Measurements from ENCODE around the gene MECR.
"Not testable (repeated sequence)": the region's sequence is repeated elsewhere in the genome, so short reads cannot be mapped to it uniquely, and the experiment has no call there.

Gene MECR

DNA sequence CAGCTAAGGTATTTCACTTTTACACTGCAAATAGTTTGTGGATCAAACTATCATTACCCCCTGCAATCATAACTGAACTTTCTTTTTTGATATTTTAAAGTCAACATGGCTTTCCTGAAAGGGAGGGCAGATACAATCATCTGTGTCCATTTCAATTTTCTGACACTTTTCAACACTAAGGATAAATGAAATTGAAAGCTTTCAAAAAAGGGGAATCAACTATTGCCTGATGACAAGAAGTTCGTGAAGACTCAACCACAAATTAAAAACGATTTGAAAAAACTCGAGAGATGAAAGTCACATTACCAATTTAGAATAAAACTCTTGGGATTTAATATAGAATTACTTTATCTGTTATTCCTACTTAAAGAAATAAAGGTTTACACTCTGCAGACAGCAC is 60.8 kb downstream of the MECR start:
- DNase-seq (ENCODE audit: insufficient read length, low spot score): no peak
- TF ChIP-seq POLR2A (IDR thresholded peaks at IDR 0.05; ENCODE audit: low read depth, low read length): no peak
- no peak for FAIRE-seq

- no peak for DNase-seq (ENCODE audit: insufficient read length, low spot score)
- FAIRE-seq: no peak
- TF ChIP-seq POLR2A (IDR thresholded peaks at IDR 0.05; ENCODE audit: low read depth, low read length): no peak
Measured at GRCh38 chr1:29167904-29168303, 62.8 kb downstream of the MECR start.

DNA sequence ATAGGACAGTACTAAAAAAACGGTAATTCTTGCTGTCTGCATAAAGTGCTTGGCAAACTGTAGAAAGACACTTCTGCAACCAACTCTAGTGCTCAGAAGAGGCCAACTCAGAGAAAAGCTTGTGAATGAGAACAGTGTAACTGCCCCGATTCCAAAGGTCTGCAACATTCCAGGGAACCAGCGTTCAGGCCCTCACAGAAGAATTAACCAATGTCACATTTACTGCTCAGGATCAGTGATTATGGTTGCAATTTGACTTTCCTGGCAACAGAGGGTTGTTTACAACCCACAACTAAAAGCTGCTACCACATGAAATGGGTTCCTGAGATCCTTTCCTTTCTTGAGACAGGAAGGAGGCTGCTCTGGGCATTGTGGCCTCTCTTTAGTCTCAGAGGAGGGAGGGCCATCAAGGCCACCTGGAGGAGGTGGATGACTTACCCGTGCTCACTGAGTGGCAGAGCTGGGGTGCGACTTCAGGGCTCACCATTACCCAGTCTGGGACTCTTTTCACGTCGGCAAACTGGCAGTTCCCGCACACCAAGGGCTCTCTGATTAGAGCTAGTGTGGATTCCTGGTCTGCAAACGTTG is 64.3 kb downstream of the MECR start:
- FAIRE-seq: no peak
- TF ChIP-seq POLR2A (IDR thresholded peaks at IDR 0.05; ENCODE audit: low read depth, low read length): no peak
- DNase-seq (ENCODE audit: insufficient read length, low spot score): no peak

DNA sequence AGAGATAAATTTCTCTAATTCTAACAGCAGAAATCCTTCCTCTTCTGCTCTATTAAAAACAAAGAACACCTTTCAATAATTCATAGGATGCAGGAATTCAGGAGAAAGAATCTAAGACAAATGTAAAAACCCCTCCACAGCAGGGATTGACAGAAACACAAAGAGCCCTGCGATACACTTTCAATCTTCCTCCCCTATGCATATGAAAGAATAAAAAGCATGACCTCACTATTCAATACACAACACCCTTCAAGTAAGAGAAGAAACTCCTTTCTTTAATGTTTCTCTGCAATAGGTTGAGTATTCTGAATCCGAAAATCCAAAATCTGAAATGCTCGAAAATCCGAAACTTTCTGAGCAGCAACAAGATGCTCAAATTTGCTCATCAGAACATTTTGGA is 66.1 kb downstream of the MECR start:
- TF ChIP-seq POLR2A (IDR thresholded peaks at IDR 0.05; ENCODE audit: low read depth, low read length): no peak
- DNase-seq (ENCODE audit: insufficient read length, low spot score) (no peak), FAIRE-seq (no peak)

DNA sequence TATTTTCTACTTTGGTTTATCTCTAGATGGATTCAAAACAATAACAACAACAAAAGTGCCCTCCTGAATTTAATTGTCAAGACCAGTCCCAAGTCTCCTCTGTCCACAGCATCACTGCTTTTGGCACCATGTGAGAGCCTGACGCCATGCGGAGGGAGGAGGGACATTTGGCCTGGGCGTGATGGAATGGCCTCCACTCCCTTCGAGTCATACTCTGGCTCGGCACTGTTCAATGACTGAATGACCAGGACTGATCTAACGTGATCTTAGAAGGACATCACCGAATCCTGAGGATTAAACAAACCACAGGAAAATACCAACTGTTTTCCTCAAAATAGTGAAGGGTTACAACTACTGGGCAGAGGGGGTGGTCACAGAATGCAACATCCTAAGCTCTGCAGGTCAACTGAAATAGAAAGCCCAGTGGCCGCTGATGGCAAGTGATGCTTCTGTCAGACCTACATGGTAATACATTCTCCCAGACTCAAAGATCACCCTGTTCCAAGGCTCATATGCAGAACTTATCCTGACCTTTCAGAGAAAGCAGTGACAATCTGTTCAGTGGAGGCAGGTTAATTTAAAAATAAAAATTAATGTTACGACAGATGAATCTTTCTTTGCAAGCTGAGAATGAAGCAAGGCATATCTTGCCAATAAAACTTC is 68.1 kb downstream of the MECR start:
- TF ChIP-seq POLR2A (IDR thresholded peaks at IDR 0.05; ENCODE audit: low read depth, low read length): no peak
- FAIRE-seq (no peak), DNase-seq (ENCODE audit: insufficient read length, low spot score) (no peak)

DNA sequence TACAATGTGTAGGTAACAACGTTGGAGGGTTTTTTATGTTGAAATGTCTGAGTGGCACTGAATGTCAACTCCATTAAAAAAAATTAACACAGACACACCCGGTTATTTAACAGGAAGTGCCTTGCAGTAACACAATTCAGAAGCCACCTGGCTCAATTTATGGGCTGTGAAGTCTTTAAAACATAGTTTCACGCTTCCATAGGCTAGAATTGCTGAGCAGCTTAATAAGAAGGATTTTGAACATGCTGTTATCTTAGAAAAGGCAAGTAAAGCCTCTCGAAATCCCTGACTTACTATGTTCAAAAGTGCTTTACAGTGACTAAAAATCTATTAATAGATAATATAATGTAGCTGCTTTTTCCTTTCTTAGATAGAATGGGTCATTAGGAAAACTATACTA is 68.7 kb downstream of the MECR start:
- DNase-seq (ENCODE audit: insufficient read length, low spot score): no peak
- no peak for TF ChIP-seq POLR2A (IDR thresholded peaks at IDR 0.05; ENCODE audit: low read depth, low read length)
- FAIRE-seq: no peak

GRCh38 chr1:29159773-29160172 is 71.0 kb downstream of the MECR start:
- no peak for FAIRE-seq
- DNase-seq (ENCODE audit: insufficient read length, low spot score): no peak
- no peak for TF ChIP-seq POLR2A (IDR thresholded peaks at IDR 0.05; ENCODE audit: low read depth, low read length)

- FAIRE-seq (no peak), DNase-seq (ENCODE audit: insufficient read length, low spot score) (no peak)
- TF ChIP-seq POLR2A (IDR thresholded peaks at IDR 0.05; ENCODE audit: low read depth, low read length): no peak
Measured at GRCh38 chr1:29157269-29157601, 73.5 kb downstream of the MECR start.

DNA sequence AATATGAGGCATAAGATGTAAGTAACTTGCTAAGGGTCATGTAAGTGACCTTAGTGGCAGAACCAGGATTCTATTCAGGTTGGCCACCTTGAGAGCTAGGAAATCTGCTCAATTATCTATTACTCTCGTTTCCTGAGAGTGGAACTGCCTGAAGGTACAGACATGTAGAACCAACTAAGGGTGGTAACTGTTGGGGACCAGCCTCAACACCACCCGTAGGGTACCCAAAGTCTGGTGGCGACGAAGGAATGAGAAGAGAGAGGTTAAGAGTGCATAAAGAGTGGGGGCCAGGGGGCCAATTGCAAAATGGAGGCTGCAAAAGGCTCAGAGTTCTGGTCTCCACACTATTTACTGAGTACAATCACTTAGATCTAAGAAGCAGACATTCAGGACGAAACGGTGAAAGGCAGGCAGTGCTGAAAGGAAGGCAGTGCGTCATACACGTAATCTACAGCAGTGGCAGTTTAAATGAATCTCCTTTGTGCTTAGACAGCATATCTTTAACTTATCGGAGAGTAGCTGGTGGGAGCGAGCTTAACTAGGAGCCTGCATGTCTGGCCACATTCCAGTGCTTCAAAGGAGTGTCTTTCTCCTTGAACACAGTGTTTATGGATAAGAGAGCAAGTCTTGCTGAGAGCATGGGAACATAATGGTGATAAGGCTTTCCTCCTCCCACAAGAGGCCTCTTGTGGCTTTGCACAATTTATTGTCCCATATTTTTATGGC is 74.0 kb downstream of the MECR start:
- TF ChIP-seq POLR2A (IDR thresholded peaks at IDR 0.05; ENCODE audit: low read depth, low read length): no peak
- FAIRE-seq (no peak), DNase-seq (ENCODE audit: insufficient read length, low spot score) (no peak)

DNA sequence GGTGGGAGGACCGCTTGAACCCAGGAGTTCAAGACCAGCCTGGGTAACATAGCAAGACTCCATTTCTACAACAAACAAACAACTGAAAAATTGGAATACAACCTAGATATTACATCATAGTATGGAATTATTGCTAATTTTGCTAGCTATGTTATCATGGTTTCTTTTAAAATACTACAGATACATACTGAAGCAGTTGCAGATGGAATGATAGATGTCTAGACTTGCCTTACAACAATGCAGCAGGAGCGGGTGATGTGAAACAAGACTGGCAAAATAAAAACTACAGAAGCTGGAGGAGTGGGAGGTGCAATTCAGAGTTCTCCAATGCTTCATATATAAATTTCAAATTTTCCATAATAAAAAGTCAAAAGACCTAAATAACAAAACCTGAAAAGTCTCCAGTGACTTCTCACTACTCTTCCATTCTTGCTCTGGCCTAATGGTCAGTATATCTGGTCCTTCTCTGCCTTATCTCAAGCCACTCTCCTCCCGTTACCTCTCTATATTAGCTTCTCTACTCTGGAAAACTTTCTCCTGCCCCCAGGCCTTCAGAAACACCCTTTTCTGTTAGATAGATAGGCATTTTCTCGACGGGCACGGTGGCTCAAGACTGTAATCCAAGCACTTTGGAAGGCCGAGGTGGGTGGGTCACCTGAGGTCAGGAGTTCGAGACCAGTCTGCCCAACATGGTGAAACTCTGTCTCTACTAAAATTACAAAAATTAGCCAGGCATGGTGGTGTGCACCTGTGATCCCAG is 78.5 kb downstream of the MECR start:
- DNase-seq (ENCODE audit: insufficient read length, low spot score) (no peak), FAIRE-seq (no peak)
- TF ChIP-seq POLR2A (IDR thresholded peaks at IDR 0.05; ENCODE audit: low read depth, low read length): no peak

- DNase-seq (ENCODE audit: insufficient read length, low spot score); FAIRE-seq: not testable (repeated sequence)
Measured at GRCh38 chr1:29150346-29150745, 80.4 kb downstream of the MECR start.

DNA sequence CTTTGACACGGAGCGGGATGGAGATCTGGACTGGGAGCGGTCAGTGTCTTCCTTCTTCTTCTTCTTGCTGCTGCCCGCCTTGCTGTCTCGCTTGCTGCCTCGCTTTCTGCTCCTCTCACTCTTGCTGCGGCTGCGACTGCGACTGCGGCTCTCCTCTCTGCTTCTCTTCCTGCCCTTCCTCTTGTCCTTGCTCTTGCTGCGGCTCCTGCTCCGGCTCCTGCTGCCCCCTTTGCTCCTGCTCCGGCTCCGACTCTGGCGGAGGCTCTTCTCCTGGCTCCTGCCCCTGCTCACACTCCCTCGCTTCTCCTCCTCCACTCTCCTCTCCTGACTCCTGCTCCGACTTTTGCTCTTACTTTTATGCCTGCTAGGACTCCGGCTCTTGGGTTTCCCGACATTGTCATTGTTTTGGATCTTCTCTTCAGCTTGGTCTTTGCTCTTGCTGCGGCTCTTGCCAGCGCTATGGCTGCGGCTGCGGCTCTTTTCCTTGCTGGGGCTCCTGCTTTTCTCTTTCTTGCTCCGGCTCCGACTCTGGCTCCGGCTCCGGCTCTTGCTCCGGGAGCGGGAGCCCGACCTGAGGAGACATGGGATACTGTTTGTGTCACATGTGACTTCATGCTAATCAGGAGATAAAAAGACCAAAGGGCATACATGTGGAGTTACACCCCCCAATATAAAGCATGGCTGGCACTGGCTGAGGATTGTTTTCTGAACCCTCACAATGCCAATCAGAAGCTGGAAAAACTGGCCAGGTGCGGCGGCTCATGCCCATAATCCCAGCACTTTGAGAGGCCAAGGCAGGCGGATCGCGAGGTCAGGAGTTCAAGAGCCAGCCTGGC is 81.9 kb downstream of the MECR start:
- no peak for DNase-seq (ENCODE audit: insufficient read length, low spot score)
- TF ChIP-seq POLR2A (IDR thresholded peaks at IDR 0.05; ENCODE audit: low read depth, low read length): no peak
- FAIRE-seq: no peak

- TF ChIP-seq POLR2A (IDR thresholded peaks at IDR 0.05; ENCODE audit: low read depth, low read length): no peak
- DNase-seq (ENCODE audit: insufficient read length, low spot score) (no peak), FAIRE-seq (peak; percentile 65)
Measured at GRCh38 chr1:29145739-29146437, 84.8 kb downstream of the MECR start.

Measured in H54 (cell line).